Measurements from ENCODE around the gene EHD4.
A peak's percentile ranks its signal among the peaks of the same experiment; 100 is the strongest.

Gene EHD4

GRCh38 chr15:41934843-41935242 is 37.5 kb downstream of the EHD4 start:
- H3K4me2 ChIP-seq (ENCODE audit: insufficient read depth, low read length, poor library complexity, severe bottlenecking) = no peak overlapping the region
- no CpG with 5 or more reads among the region's 4 CpGs for WGBS, 2 donors (ENCODE audit: extremely low coverage in 2 of 2, insufficient read length in 2 of 2, insufficient replicate concordance in 1 of 2)
- H3K4me1 ChIP-seq (ENCODE audit: control insufficient read depth in 2 of 2, insufficient read depth in 1 of 2, low read depth in 1 of 2, low read length in 2 of 2) = peaks cover 0 to 26% of the 10 kb centered on the region in 2 donors
- no peak overlapping the region for H3K18ac ChIP-seq (ENCODE audit: low read length)
- no peak overlapping the region for H4K91ac ChIP-seq (ENCODE audit: low read depth, low read length, poor library complexity)
- H4K8ac ChIP-seq (ENCODE audit: low read depth, low read length) = no peak overlapping the region
- H3K14ac ChIP-seq (ENCODE audit: low read length) = no peak overlapping the region
- H3K4ac ChIP-seq (ENCODE audit: low read length) = no peak overlapping the region
- H3K79me1 ChIP-seq (ENCODE audit: low read depth, low read length) = peaks cover 3% of the 10 kb centered on the region
- no peak overlapping the region for H3K9ac ChIP-seq (ENCODE audit: low read depth, low read length, poor library complexity)
- H3K36me3 ChIP-seq (replicated peaks in 1 of 2; ENCODE audit: control insufficient read depth in 2 of 2, insufficient read depth in 2 of 2, low read length in 2 of 2) = no peaks in the 10 kb centered on the region
- DNase-seq (ENCODE audit: low spot score) = no peak
- no peak overlapping the region for H2BK12ac ChIP-seq (ENCODE audit: low read length)
- no peak overlapping the region for H2AK5ac ChIP-seq (ENCODE audit: low read depth, low read length)
- no peak overlapping the region for H2BK120ac ChIP-seq (ENCODE audit: low read depth, low read length)
- no peaks in the 10 kb centered on the region for H3K9me3 ChIP-seq (replicated peaks in 1 of 2; ENCODE audit: control insufficient read depth in 2 of 2, insufficient read depth in 1 of 2, low read depth in 1 of 2, low read length in 2 of 2)
- no peak overlapping the region for H2BK15ac ChIP-seq (ENCODE audit: low read length)
- H2BK5ac ChIP-seq (ENCODE audit: low read length) = no peak overlapping the region
- H3K23ac ChIP-seq (ENCODE audit: low read depth, low read length, poor library complexity) = no peak overlapping the region
- H3K4me3 ChIP-seq (ENCODE audit: low read length in 2 of 2) = no peak overlapping the region
- H3K27ac ChIP-seq (replicated peaks; ENCODE audit: low read length) = no peak overlapping the region
- no peaks in the 10 kb centered on the region for H3K27me3 ChIP-seq (ENCODE audit: control insufficient read depth in 3 of 3, insufficient read depth in 3 of 3, low read depth in 1 of 3, low read length in 3 of 3)
- no peak overlapping the region for H2AFZ ChIP-seq (ENCODE audit: low read length)

- H2BK12ac ChIP-seq (ENCODE audit: low read length) = no peak overlapping the region
- no peak overlapping the region for H3K4ac ChIP-seq (ENCODE audit: low read length)
- H3K14ac ChIP-seq (ENCODE audit: low read length) = no peak overlapping the region
- no peak overlapping the region for H4K91ac ChIP-seq (ENCODE audit: low read depth, low read length, poor library complexity)
- no CpG with 5 or more reads among the region's 10 CpGs for WGBS, 2 donors (ENCODE audit: extremely low coverage in 2 of 2, insufficient read length in 2 of 2, insufficient replicate concordance in 1 of 2)
- no peaks in the 10 kb centered on the region for H3K36me3 ChIP-seq (replicated peaks in 1 of 2; ENCODE audit: control insufficient read depth in 2 of 2, insufficient read depth in 2 of 2, low read length in 2 of 2)
- H3K9me3 ChIP-seq (replicated peaks in 1 of 2; ENCODE audit: control insufficient read depth in 2 of 2, insufficient read depth in 1 of 2, low read depth in 1 of 2, low read length in 2 of 2) = no peaks in the 10 kb centered on the region
- no peaks in the 10 kb centered on the region for H3K27me3 ChIP-seq (ENCODE audit: control insufficient read depth in 3 of 3, insufficient read depth in 3 of 3, low read depth in 1 of 3, low read length in 3 of 3)
- H2AK5ac ChIP-seq (ENCODE audit: low read depth, low read length) = no peak overlapping the region
- no peak overlapping the region for H3K23ac ChIP-seq (ENCODE audit: low read depth, low read length, poor library complexity)
- no peak overlapping the region for H2BK5ac ChIP-seq (ENCODE audit: low read length)
- H2BK120ac ChIP-seq (ENCODE audit: low read depth, low read length) = no peak overlapping the region
- peaks cover 3% of the 10 kb centered on the region for H3K79me1 ChIP-seq (ENCODE audit: low read depth, low read length)
- H3K4me3 ChIP-seq (ENCODE audit: low read length in 2 of 2) = no peak overlapping the region
- peak overlapping the region; percentile 67 for H3K18ac ChIP-seq (ENCODE audit: low read length)
- peaks cover 0 to 25% of the 10 kb centered on the region in 2 donors for H3K4me1 ChIP-seq (ENCODE audit: control insufficient read depth in 2 of 2, insufficient read depth in 1 of 2, low read depth in 1 of 2, low read length in 2 of 2)
- H2BK15ac ChIP-seq (ENCODE audit: low read length) = no peak overlapping the region
- no peak overlapping the region for H3K27ac ChIP-seq (replicated peaks; ENCODE audit: low read length)
- no peak overlapping the region for H2AFZ ChIP-seq (ENCODE audit: low read length)
- no peak overlapping the region for H3K4me2 ChIP-seq (ENCODE audit: insufficient read depth, low read length, poor library complexity, severe bottlenecking)
- H3K9ac ChIP-seq (ENCODE audit: low read depth, low read length, poor library complexity) = no peak overlapping the region
- H4K8ac ChIP-seq (ENCODE audit: low read depth, low read length) = no peak overlapping the region
- DNase-seq (ENCODE audit: low spot score) = no peak
Measured at GRCh38 chr15:41933771-41934170, 38.6 kb downstream of the EHD4 start.

- no peaks in the 10 kb centered on the region for H3K9me3 ChIP-seq (replicated peaks in 1 of 2; ENCODE audit: control insufficient read depth in 2 of 2, insufficient read depth in 1 of 2, low read depth in 1 of 2, low read length in 2 of 2)
- no peak overlapping the region for H2AK5ac ChIP-seq (ENCODE audit: low read depth, low read length)
- no peak overlapping the region for H2BK12ac ChIP-seq (ENCODE audit: low read length)
- DNase-seq (ENCODE audit: low spot score) = no peak
- H3K4ac ChIP-seq (ENCODE audit: low read length) = no peak overlapping the region
- H2BK5ac ChIP-seq (ENCODE audit: low read length) = no peak overlapping the region
- H3K27ac ChIP-seq (replicated peaks; ENCODE audit: low read length) = no peak overlapping the region
- no peak overlapping the region for H3K23ac ChIP-seq (ENCODE audit: low read depth, low read length, poor library complexity)
- no peak overlapping the region for H2BK120ac ChIP-seq (ENCODE audit: low read depth, low read length)
- no peak overlapping the region for H3K18ac ChIP-seq (ENCODE audit: low read length)
- H3K79me1 ChIP-seq (ENCODE audit: low read depth, low read length) = peaks cover 3% of the 10 kb centered on the region
- no peak overlapping the region for H2AFZ ChIP-seq (ENCODE audit: low read length)
- H3K27me3 ChIP-seq (ENCODE audit: control insufficient read depth in 3 of 3, insufficient read depth in 3 of 3, low read depth in 1 of 3, low read length in 3 of 3) = no peaks in the 10 kb centered on the region
- no peak overlapping the region for H4K8ac ChIP-seq (ENCODE audit: low read depth, low read length)
- no peak overlapping the region for H3K14ac ChIP-seq (ENCODE audit: low read length)
- no peak overlapping the region for H4K91ac ChIP-seq (ENCODE audit: low read depth, low read length, poor library complexity)
- peaks cover 0 to 28% of the 10 kb centered on the region in 2 donors for H3K4me1 ChIP-seq (ENCODE audit: control insufficient read depth in 2 of 2, insufficient read depth in 1 of 2, low read depth in 1 of 2, low read length in 2 of 2)
- no peak overlapping the region for H3K4me2 ChIP-seq (ENCODE audit: insufficient read depth, low read length, poor library complexity, severe bottlenecking)
- H3K9ac ChIP-seq (ENCODE audit: low read depth, low read length, poor library complexity) = no peak overlapping the region
- no CpG with 5 or more reads among the region's 7 CpGs for WGBS, 2 donors (ENCODE audit: extremely low coverage in 2 of 2, insufficient read length in 2 of 2, insufficient replicate concordance in 1 of 2)
- no peak overlapping the region for H2BK15ac ChIP-seq (ENCODE audit: low read length)
- no peak overlapping the region for H3K4me3 ChIP-seq (ENCODE audit: low read length in 2 of 2)
- no peaks in the 10 kb centered on the region for H3K36me3 ChIP-seq (replicated peaks in 1 of 2; ENCODE audit: control insufficient read depth in 2 of 2, insufficient read depth in 2 of 2, low read length in 2 of 2)
Measured at GRCh38 chr15:41933326-41933725, 39.0 kb downstream of the EHD4 start.

- no peak overlapping the region for H2AFZ ChIP-seq (ENCODE audit: low read length)
- no peak overlapping the region for H3K9ac ChIP-seq (ENCODE audit: low read depth, low read length, poor library complexity)
- peaks cover 3% of the 10 kb centered on the region for H3K79me1 ChIP-seq (ENCODE audit: low read depth, low read length)
- H2BK12ac ChIP-seq (ENCODE audit: low read length) = no peak overlapping the region
- no peak overlapping the region for H3K23ac ChIP-seq (ENCODE audit: low read depth, low read length, poor library complexity)
- H4K8ac ChIP-seq (ENCODE audit: low read depth, low read length) = no peak overlapping the region
- no peak overlapping the region for H3K4me2 ChIP-seq (ENCODE audit: insufficient read depth, low read length, poor library complexity, severe bottlenecking)
- WGBS, 2 donors (ENCODE audit: extremely low coverage in 2 of 2, insufficient read length in 2 of 2, insufficient replicate concordance in 1 of 2) = no CpG with 5 or more reads among the region's 16 CpGs
- no peaks in the 10 kb centered on the region for H3K9me3 ChIP-seq (replicated peaks in 1 of 2; ENCODE audit: control insufficient read depth in 2 of 2, insufficient read depth in 1 of 2, low read depth in 1 of 2, low read length in 2 of 2)
- H3K27me3 ChIP-seq (ENCODE audit: control insufficient read depth in 3 of 3, insufficient read depth in 3 of 3, low read depth in 1 of 3, low read length in 3 of 3) = no peaks in the 10 kb centered on the region
- H2AK5ac ChIP-seq (ENCODE audit: low read depth, low read length) = no peak overlapping the region
- no peak overlapping the region for H3K27ac ChIP-seq (replicated peaks; ENCODE audit: low read length)
- H3K14ac ChIP-seq (ENCODE audit: low read length) = no peak overlapping the region
- H2BK120ac ChIP-seq (ENCODE audit: low read depth, low read length) = no peak overlapping the region
- H4K91ac ChIP-seq (ENCODE audit: low read depth, low read length, poor library complexity) = no peak overlapping the region
- peak overlapping the region; percentile 11 for H3K18ac ChIP-seq (ENCODE audit: low read length)
- H3K4ac ChIP-seq (ENCODE audit: low read length) = no peak overlapping the region
- DNase-seq (ENCODE audit: low spot score) = no peak
- H3K4me3 ChIP-seq (ENCODE audit: low read length in 2 of 2) = no peak overlapping the region
- H2BK5ac ChIP-seq (ENCODE audit: low read length) = no peak overlapping the region
- no peaks in the 10 kb centered on the region for H3K36me3 ChIP-seq (replicated peaks in 1 of 2; ENCODE audit: control insufficient read depth in 2 of 2, insufficient read depth in 2 of 2, low read length in 2 of 2)
- peaks cover 0 to 25% of the 10 kb centered on the region in 2 donors for H3K4me1 ChIP-seq (ENCODE audit: control insufficient read depth in 2 of 2, insufficient read depth in 1 of 2, low read depth in 1 of 2, low read length in 2 of 2)
- H2BK15ac ChIP-seq (ENCODE audit: low read length) = no peak overlapping the region
Measured at GRCh38 chr15:41932511-41933289, 39.7 kb downstream of the EHD4 start.

Data from neuronal stem cell (in vitro differentiated cells).